GM23338 (cell line): ENCODE data around the gene RAD51B. TPM values are rescaled to one million over a fixed set of nuclear protein-coding genes. Genes with fewer than 3 reads are reported as not detected.
A peak's percentile ranks its signal among the peaks of the same experiment; 100 is the strongest.

Experiments used
- ATAC-seq: fragments of 200-7000 bp; cut with Tn5 transposase; 3 replicates; pipeline ENCODE4 v1.9.1; 2020
- DNase-seq: peaks from one replicate; pipeline ENCODE4 v3.0.0-alpha.2; 2015; ENCODE audit warnings: low spot score
- H2AFZ ChIP-seq: fragments of 200-600 bp; sonication (generic); 2 replicates; pipeline ENCODE4 v1.8.0; 2016; ENCODE audit warnings: antibody characterized with exemption, mild to moderate bottlenecking, moderate library complexity
- H3F3A ChIP-seq: fragments of 200-600 bp; sonication (generic); replicated peaks from 2 replicates; pipeline ENCODE4 v1.8.0; 2017; ENCODE audit warnings: antibody characterized with exemption, mixed run types, low read depth
- H3K27ac ChIP-seq: fragments of 200-600 bp; sonication (generic); 2 replicates; pipeline ENCODE4 v1.6.1; 2016; ENCODE audit warnings: low read depth
- H3K27me3 ChIP-seq: fragments of 200-600 bp; sonication (generic); 2 replicates; pipeline ENCODE4 v1.8.0; 2016; ENCODE audit warnings: mild to moderate bottlenecking, mixed run types, moderate library complexity; ENCODE audit not compliant: insufficient read depth
- H3K36me3 ChIP-seq: fragments of 200-600 bp; sonication (generic); 2 replicates; pipeline ENCODE4 v1.8.0; 2016; ENCODE audit warnings: mild to moderate bottlenecking; ENCODE audit not compliant: insufficient read depth
- H3K4me1 ChIP-seq: fragments of 200-600 bp; sonication (generic); 2 replicates; pipeline ENCODE4 v1.8.0; 2016; ENCODE audit warnings: mild to moderate bottlenecking, moderate library complexity; ENCODE audit not compliant: insufficient read depth
- H3K4me2 ChIP-seq: fragments of 200-600 bp; sonication (generic); 2 replicates; pipeline ENCODE4 v1.7.1; 2017; ENCODE audit warnings: mixed run types
- H3K4me3 ChIP-seq: fragments of 200-600 bp; sonication (generic); 2 replicates; pipeline ENCODE4 v1.6.1; 2016; ENCODE audit warnings: mixed run types
- H3K79me2 ChIP-seq: fragments of 200-600 bp; sonication (generic); replicated peaks from 2 replicates; pipeline ENCODE4 v1.8.0; 2017; ENCODE audit warnings: mild to moderate bottlenecking; ENCODE audit not compliant: insufficient read depth
- H3K9me2 ChIP-seq: fragments of 200-600 bp; sonication (generic); 2 replicates; pipeline ENCODE4 v1.8.0; 2017; ENCODE audit not compliant: insufficient read depth
- H4K20me1 ChIP-seq: fragments of 200-600 bp; sonication (generic); replicated peaks from 2 replicates; pipeline ENCODE4 v1.8.0; 2017; ENCODE audit warnings: mild to moderate bottlenecking; ENCODE audit not compliant: insufficient read depth
- H3K27ac Mint-ChIP-seq: 2 replicates; pipeline ENCODE4 v1.8.0; 2020; ENCODE audit warnings: inconsistent platforms, mild to moderate bottlenecking, moderate library complexity, mixed read lengths
- H3K27me3 Mint-ChIP-seq: 3 replicates; pipeline ENCODE4 v1.8.0; 2022; ENCODE audit warnings: low read depth, mild to moderate bottlenecking, moderate library complexity, mixed read lengths, inconsistent platforms; ENCODE audit not compliant: insufficient read depth, poor library complexity
- H3K36me3 Mint-ChIP-seq: 3 replicates; pipeline ENCODE4 v1.8.0; 2021; ENCODE audit warnings: low read depth, mild to moderate bottlenecking, inconsistent platforms, moderate library complexity, mixed read lengths
- H3K4me1 Mint-ChIP-seq: 3 replicates; pipeline ENCODE4 v1.8.0; 2020; ENCODE audit warnings: mild to moderate bottlenecking, inconsistent platforms, mixed read lengths
- H3K4me3 Mint-ChIP-seq: 3 replicates; pipeline ENCODE4 v1.8.0; 2021; ENCODE audit warnings: moderate library complexity, mild to moderate bottlenecking, inconsistent platforms, mixed read lengths
- H3K9me3 Mint-ChIP-seq: 3 replicates; pipeline ENCODE4 v1.8.0; 2020; ENCODE audit warnings: moderate library complexity, mild to moderate bottlenecking, inconsistent platforms, mixed read lengths
- CREB1 ChIP-seq: fragments of 250-450 bp; sonication (Bioruptor Pico); IDR thresholded peaks from 2 replicates; pipeline ENCODE4 v1.5.0; 2020; ENCODE audit warnings: low read depth, mild to moderate bottlenecking, moderate library complexity
- EZH2 ChIP-seq: fragments of 200-600 bp; sonication (generic); IDR thresholded peaks from one replicate; pipeline ENCODE4 v1.8.0; 2017; ENCODE audit warnings: antibody characterized with exemption, mild to moderate bottlenecking, low read depth; ENCODE audit not compliant: unreplicated experiment
- EZH2phosphoT487 ChIP-seq: fragments of 200-600 bp; sonication (generic); IDR thresholded peaks from one replicate; pipeline ENCODE4 v1.8.1; 2018; ENCODE audit warnings: antibody characterized with exemption; ENCODE audit not compliant: unreplicated experiment
- JUNB ChIP-seq: IDR thresholded peaks from one replicate; pipeline ENCODE4 v1.6.1; 2016; ENCODE audit warnings: antibody characterized with exemption; ENCODE audit not compliant: unreplicated experiment
- NANOG ChIP-seq: IDR thresholded peaks from 2 replicates; pipeline ENCODE4 v1.6.1; 2016; ENCODE audit warnings: antibody characterized with exemption, borderline replicate concordance
- STAT1 ChIP-seq: IDR thresholded peaks from one replicate; pipeline ENCODE4 v1.6.1; 2016; ENCODE audit warnings: antibody characterized with exemption; ENCODE audit not compliant: unreplicated experiment
- ZNF114 ChIP-seq: fragments of 250-450 bp; sonication (Bioruptor Pico); IDR thresholded peaks from 2 replicates; pipeline ENCODE4 v1.5.0; 2020; ENCODE audit warnings: mild to moderate bottlenecking, moderate library complexity
- ZNF331 ChIP-seq: fragments of 250-450 bp; sonication (Bioruptor Pico); IDR thresholded peaks from 2 replicates; pipeline ENCODE4 v1.5.0; 2020; ENCODE audit warnings: low read depth, mild to moderate bottlenecking, moderate library complexity
- polyA plus RNA-seq: library from polyadenylated mRNA; unstranded; fragments of >200 nt; fragmentation: Nextera tagmentation; extraction: Ambion mirVana; gene quantifications from 2 replicates; pipeline ENCODE4 v1.2.1, GENCODE V29; 2016
- total RNA-seq: library from RNA; depleted of rRNA; stranded (reverse); fragments of >200 nt; shearing (Covaris generic); gene quantifications from 2 replicates; pipeline ENCODE4 v1.2.3, GENCODE V29; 2014
- TF ChIP-seq, protein P1 (sequence below): IDR thresholded peaks from one replicate; pipeline ENCODE4 v1.6.1; 2018; ENCODE audit warnings: antibody characterized with exemption; ENCODE audit not compliant: unreplicated experiment
- TF ChIP-seq, protein P2 (sequence below), 2 experiments: fragments of 200-600 bp in 1 of 2; sonication (generic) in 1 of 2; conservative IDR thresholded peaks; 2 replicates each; pipeline versions ENCODE4 v1.5.1 to v1.6.1; 2016 to 2017; ENCODE audit warnings: antibody characterized with exemption in 2 of 2, low read depth in 2 of 2, mild to moderate bottlenecking in 2 of 2, moderate library complexity in 1 of 2
- TF ChIP-seq, protein P3 (sequence below): IDR thresholded peaks from 2 replicates; pipeline ENCODE4 v1.6.1; 2016; ENCODE audit warnings: antibody characterized with exemption

RAD51B gene
- total and polyA plus RNA-seq, 2 experiments from 2014 or later, result 15.7 to 29.1 TPM

DNA sequence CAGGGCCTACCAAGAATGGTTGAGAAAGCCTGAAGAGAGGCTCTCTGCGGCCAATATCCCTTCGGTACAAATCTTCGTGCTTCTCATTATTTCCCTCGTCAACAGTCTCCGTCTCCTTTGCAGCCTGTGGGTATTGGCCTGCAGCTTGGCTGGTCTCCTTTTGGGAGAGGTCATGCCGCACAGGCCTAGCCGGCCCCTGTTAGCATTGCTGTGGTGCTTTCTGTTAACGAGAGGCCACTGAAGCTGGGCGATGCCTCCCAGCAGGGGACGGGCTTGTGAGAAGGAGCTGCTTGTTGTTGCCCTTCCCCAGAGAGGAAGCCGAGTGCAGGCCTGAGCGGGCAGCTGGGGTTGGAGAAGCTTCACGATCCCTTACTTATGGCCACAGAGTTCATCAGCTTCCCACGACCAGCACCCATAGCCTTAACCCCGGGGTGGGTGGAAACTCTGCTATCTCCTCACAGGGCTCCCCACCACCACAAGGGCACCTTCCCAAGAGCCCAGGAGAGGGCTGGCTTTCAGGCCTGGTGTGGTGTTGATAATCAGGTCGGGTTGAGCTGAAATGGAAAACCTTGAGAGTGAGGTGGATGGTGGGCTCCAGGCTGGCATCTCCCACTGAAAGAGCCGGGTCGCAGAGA, 744.7 kb downstream of the RAD51B start (continued):
- TF ChIP-seq, protein P1, sequence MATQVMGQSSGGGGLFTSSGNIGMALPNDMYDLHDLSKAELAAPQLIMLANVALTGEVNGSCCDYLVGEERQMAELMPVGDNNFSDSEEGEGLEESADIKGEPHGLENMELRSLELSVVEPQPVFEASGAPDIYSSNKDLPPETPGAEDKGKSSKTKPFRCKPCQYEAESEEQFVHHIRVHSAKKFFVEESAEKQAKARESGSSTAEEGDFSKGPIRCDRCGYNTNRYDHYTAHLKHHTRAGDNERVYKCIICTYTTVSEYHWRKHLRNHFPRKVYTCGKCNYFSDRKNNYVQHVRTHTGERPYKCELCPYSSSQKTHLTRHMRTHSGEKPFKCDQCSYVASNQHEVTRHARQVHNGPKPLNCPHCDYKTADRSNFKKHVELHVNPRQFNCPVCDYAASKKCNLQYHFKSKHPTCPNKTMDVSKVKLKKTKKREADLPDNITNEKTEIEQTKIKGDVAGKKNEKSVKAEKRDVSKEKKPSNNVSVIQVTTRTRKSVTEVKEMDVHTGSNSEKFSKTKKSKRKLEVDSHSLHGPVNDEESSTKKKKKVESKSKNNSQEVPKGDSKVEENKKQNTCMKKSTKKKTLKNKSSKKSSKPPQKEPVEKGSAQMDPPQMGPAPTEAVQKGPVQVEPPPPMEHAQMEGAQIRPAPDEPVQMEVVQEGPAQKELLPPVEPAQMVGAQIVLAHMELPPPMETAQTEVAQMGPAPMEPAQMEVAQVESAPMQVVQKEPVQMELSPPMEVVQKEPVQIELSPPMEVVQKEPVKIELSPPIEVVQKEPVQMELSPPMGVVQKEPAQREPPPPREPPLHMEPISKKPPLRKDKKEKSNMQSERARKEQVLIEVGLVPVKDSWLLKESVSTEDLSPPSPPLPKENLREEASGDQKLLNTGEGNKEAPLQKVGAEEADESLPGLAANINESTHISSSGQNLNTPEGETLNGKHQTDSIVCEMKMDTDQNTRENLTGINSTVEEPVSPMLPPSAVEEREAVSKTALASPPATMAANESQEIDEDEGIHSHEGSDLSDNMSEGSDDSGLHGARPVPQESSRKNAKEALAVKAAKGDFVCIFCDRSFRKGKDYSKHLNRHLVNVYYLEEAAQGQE, result no peak

DNA sequence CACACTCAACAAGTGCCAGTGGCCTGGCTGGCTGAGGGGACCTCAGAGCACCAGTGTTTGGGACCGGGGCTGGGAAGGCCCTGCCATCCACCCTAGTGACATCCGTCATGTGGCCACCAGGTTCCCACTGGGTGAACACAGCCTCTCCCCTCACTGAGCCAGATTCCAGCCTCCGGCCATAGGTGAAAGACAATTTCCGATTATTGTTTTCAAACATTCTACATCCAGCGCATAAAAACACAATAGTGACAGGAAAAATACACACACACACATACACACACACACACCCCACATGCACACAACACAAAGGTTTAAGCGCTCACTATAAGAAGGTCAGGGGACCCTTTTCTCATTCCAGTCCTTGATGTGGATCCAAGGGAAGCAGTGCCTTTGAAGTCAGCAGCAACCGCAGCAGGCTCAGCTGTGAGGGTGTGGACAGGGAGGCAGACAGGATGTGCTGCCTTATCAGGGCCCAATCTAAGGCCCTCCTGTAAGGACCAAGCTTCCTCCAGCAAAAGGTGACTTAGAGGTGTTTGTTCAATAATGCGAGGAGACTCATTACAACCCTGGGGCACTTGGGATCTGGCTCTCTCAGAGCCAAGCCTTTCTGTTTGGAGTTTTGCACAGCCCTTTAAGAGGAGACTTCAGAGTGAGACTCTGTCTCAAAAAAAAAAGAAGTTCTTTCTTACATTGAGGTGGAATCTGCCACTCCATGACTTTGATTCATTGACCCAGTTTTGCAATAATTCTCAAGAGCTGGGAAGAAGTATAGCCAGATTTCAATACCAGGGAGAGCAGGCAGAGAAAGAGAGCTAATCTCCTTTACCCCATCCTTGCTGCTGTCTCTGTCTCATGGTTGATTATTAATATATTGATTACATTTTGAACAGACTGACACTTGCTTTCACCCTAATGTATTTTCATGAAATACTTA, 745.5 kb downstream of the RAD51B start:
- ATAC-seq (peak; percentile 19; the same call in 1 of the 3 replicates), DNase-seq (peak; percentile 17)
- Histone ChIP-seq H3K27ac (no peak overlapping the region), H2AFZ (no peak overlapping the region), H3K79me2 (no peaks in the 10 kb centered on the region), H3K9me2 (no peaks in the 10 kb centered on the region; the same call in 1 of the 2 replicates), H3K27me3 (no peaks in the 10 kb centered on the region), H3F3A (no peaks in the 10 kb centered on the region), H3K4me1 (peaks cover 10% of the 10 kb centered on the region; the same call in 1 of the 2 replicates), H3K4me2 (no peak overlapping the region), H3K36me3 (no peaks in the 10 kb centered on the region), H4K20me1 (no peaks in the 10 kb centered on the region), H3K4me3 (no peak overlapping the region)
- no peaks in the 10 kb centered on the region for H3K9me3 Mint-ChIP-seq
- H3K4me3 Mint-ChIP-seq, result no peak overlapping the region
- H3K27ac Mint-ChIP-seq, result no peak overlapping the region
- peaks cover 10% of the 10 kb centered on the region for H3K27me3 Mint-ChIP-seq
- H3K4me1 Mint-ChIP-seq, result peaks cover 21% of the 10 kb centered on the region
- H3K36me3 Mint-ChIP-seq, result no peaks in the 10 kb centered on the region
- TF ChIP-seq ZNF331 (CRISPR knock-in tag) (no peak), CREB1 (CRISPR knock-in tag) (no peak), JUNB (no peak), STAT1 (no peak), EZH2 (no peak), NANOG (no peak), EZH2phosphoT487 (no peak), ZNF114 (no peak)
- TF ChIP-seq, protein P1, result no peak
- TF ChIP-seq, protein P2, sequence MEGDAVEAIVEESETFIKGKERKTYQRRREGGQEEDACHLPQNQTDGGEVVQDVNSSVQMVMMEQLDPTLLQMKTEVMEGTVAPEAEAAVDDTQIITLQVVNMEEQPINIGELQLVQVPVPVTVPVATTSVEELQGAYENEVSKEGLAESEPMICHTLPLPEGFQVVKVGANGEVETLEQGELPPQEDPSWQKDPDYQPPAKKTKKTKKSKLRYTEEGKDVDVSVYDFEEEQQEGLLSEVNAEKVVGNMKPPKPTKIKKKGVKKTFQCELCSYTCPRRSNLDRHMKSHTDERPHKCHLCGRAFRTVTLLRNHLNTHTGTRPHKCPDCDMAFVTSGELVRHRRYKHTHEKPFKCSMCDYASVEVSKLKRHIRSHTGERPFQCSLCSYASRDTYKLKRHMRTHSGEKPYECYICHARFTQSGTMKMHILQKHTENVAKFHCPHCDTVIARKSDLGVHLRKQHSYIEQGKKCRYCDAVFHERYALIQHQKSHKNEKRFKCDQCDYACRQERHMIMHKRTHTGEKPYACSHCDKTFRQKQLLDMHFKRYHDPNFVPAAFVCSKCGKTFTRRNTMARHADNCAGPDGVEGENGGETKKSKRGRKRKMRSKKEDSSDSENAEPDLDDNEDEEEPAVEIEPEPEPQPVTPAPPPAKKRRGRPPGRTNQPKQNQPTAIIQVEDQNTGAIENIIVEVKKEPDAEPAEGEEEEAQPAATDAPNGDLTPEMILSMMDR (conservative IDR thresholded peaks at IDR 0.05; ENCODE audit: low read depth in 2 of 2), result no peak
- TF ChIP-seq, protein P3, sequence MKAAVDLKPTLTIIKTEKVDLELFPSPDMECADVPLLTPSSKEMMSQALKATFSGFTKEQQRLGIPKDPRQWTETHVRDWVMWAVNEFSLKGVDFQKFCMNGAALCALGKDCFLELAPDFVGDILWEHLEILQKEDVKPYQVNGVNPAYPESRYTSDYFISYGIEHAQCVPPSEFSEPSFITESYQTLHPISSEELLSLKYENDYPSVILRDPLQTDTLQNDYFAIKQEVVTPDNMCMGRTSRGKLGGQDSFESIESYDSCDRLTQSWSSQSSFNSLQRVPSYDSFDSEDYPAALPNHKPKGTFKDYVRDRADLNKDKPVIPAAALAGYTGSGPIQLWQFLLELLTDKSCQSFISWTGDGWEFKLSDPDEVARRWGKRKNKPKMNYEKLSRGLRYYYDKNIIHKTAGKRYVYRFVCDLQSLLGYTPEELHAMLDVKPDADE, result no peak
